Astrocyte of the cerebellum (primary cell): Measurements from ENCODE around the gene USP44.

ENCODE experiments used
- DNase-seq: peaks from one replicate; pipeline ENCODE4 v3.0.0-alpha.2; 2011; ENCODE audit warnings: low read depth
- H3K4me3 ChIP-seq: 2 replicates; pipeline ENCODE4 v1.5.1; 2011; ENCODE audit warnings: mild to moderate bottlenecking, low read depth, low read length, moderate library complexity
- in situ Hi-C: cut with HindIII; loops from 2 replicates; pipeline ENCODE4 v1.10.0; 2017; ENCODE audit warnings: low sequenced_read_pairs
- TF ChIP-seq, protein P1 (sequence below): IDR thresholded peaks from 2 replicates; pipeline ENCODE4 v1.5.1; 2012; ENCODE audit warnings: low read length, low read depth, moderate library complexity, mild to moderate bottlenecking; ENCODE audit errors: missing control alignments

USP44 gene

DNA sequence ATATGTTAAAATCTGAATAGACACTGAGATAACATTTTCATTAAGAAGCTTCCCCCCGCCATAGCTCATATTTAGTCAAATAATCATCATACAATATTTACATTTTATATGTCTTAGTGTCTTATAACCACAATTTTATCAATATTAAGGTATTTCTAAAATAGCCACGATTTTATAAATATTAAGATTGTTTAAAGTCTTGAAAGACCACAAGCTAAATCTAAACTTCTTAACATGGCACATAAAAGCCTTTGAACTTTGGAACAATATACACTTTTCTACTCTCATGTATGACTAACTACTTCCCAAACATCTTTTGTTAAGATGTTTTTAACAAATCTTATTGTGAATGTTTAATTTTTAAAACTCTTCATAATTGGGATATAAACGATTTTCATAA, 6.5 kb downstream of the USP44 start:
- in situ Hi-C loops: loop anchor here (25.0 kb wide), 1 partner anchor 432 kb away; no protein-coding TSS in a partner anchor
- DNase-seq: no peak
- H3K4me3 ChIP-seq: no peak overlapping the region
- TF ChIP-seq, protein P1, sequence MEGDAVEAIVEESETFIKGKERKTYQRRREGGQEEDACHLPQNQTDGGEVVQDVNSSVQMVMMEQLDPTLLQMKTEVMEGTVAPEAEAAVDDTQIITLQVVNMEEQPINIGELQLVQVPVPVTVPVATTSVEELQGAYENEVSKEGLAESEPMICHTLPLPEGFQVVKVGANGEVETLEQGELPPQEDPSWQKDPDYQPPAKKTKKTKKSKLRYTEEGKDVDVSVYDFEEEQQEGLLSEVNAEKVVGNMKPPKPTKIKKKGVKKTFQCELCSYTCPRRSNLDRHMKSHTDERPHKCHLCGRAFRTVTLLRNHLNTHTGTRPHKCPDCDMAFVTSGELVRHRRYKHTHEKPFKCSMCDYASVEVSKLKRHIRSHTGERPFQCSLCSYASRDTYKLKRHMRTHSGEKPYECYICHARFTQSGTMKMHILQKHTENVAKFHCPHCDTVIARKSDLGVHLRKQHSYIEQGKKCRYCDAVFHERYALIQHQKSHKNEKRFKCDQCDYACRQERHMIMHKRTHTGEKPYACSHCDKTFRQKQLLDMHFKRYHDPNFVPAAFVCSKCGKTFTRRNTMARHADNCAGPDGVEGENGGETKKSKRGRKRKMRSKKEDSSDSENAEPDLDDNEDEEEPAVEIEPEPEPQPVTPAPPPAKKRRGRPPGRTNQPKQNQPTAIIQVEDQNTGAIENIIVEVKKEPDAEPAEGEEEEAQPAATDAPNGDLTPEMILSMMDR: no peak

GRCh38 chr12:95543305-95543704, 8.0 kb downstream of the USP44 start:
- no peak for DNase-seq
- TF ChIP-seq, protein P1: no peak
- in situ Hi-C loops: loop anchor here (25.0 kb wide), 1 partner anchor 431 kb away; no protein-coding TSS in a partner anchor
- no peak overlapping the region for H3K4me3 ChIP-seq

DNA sequence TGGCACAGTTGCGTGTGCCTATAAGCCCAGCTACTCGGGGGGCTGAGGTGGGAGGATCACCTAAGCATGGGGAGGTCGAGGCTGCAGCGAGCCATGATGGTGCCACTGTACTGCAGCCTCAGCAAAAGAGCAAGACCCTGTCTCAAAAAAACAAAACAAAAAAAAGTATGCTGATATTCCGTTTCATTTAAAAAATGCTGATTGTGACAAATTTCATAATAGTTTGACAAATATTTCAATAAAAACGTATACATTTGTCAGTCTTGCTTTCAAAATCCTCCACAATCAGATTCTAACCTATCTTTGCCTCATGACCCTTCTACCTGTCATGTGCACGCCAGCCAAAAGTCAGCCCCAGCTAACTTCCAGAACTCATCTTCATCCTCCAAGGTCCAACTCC, 9.8 kb downstream of the USP44 start:
- TF ChIP-seq, protein P1: no peak
- no peak overlapping the region for H3K4me3 ChIP-seq
- in situ Hi-C loops: loop anchor here (25.0 kb wide), 1 partner anchor 429 kb away; no protein-coding TSS in a partner anchor

DNA sequence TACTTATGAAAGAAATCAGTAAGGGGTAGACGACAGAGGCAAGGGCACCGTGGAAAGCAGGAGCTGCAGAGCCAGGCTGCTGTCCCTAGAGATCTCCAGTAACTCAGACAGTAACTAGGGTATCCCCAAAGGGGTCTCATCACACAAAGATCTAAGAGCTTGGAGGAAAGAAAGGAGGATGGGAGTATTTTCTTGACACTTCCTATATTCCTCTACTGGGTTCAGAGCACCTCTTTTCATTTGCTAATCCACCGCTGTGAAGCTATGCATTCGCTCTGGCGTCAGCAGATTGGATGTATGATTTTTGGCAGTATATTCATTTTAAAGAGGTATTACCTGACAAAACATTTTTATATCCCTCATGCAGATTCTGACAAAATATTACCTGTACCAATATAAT, 12.6 kb downstream of the USP44 start:
- TF ChIP-seq, protein P1: no peak
- no peak overlapping the region for H3K4me3 ChIP-seq
- DNase-seq: no peak
- in situ Hi-C loops: loop anchor here (25.0 kb wide), 1 partner anchor 426 kb away; no protein-coding TSS in a partner anchor

More for the DNA sequence above, 9.8 kb downstream of the USP44 start:
- DNase-seq: no peak

- in situ Hi-C loops: loop anchor here (25.0 kb wide), 1 partner anchor 426 kb away; no protein-coding TSS in a partner anchor
- H3K4me3 ChIP-seq: no peak overlapping the region
- no peak for DNase-seq
- TF ChIP-seq, protein P1: no peak
Measured at GRCh38 chr12:95538006-95538405, 13.3 kb downstream of the USP44 start.

GRCh38 chr12:95533985-95534384, 17.3 kb downstream of the USP44 start:
- DNase-seq: no peak
- TF ChIP-seq, protein P1: no peak
- in situ Hi-C loops: loop anchor here (5.0 to 25.0 kb wide), 2 partner anchors 37 to 422 kb away; no protein-coding TSS in a partner anchor
- H3K4me3 ChIP-seq: no peak overlapping the region
